Esophagus squamous epithelium (tissue), 5 donors: ENCODE results near the gene LDB3. TPM values are rescaled to one million over a fixed set of nuclear protein-coding genes. Genes with fewer than 3 reads are reported as not detected.

ENCODE experiments used
- DNase-seq: peaks from one replicate; lab custom pipeline; 2025; lab: John Stamatoyannopoulos, UW
- H3K27ac ChIP-seq, 4 donors: fragments of 200-600 bp; sonication (generic); one replicate each; pipeline ENCODE4 v1.5.1; 2016 to 2019; ENCODE audit warnings: mild to moderate bottlenecking in 1 of 4
- H3K27me3 ChIP-seq, 4 donors: fragments of 200-600 bp; sonication (generic); 1 replicate in 3 of 4; 2 replicates in 1 of 4; pipeline versions ENCODE4 v1.5.1 to v1.6.0; 2017 to 2021; ENCODE audit warnings: antibody characterized with exemption in 1 of 4
- H3K36me3 ChIP-seq, 3 donors: fragments of 200-600 bp; sonication (generic); one replicate each; pipeline ENCODE4 v1.5.1; 2016 to 2019
- H3K4me1 ChIP-seq, 3 donors: fragments of 200-600 bp; sonication (generic); one replicate each; pipeline ENCODE4 v1.5.1; 2017 to 2019
- H3K4me3 ChIP-seq, 4 donors: fragments of 200-600 bp; sonication (generic); 1 replicate in 3 of 4; 2 replicates in 1 of 4; pipeline ENCODE4 v1.5.1; 2016 to 2019; ENCODE audit warnings: mild to moderate bottlenecking in 2 of 4, moderate library complexity in 1 of 4
- H3K9me3 ChIP-seq, 3 donors: fragments of 200-600 bp; sonication (generic); one replicate each; pipeline ENCODE4 v1.5.1; 2016 to 2019
- CTCF ChIP-seq, 6 experiments: fragments of 450-650 bp in 4 of 6; fragments of 200-600 bp in 2 of 6; sonication (generic) in 2 of 6; IDR thresholded peaks; one replicate each; pipeline ENCODE4 v1.5.1; 2016 to 2019; ENCODE audit warnings: antibody characterized with exemption in 6 of 6, mild to moderate bottlenecking in 4 of 6, moderate library complexity in 4 of 6
- POLR2A ChIP-seq, 4 donors: fragments of 450-650 bp; IDR thresholded peaks; one replicate each; pipeline ENCODE4 v1.6.1; 2017; ENCODE audit warnings: antibody characterized with exemption in 4 of 4, mild to moderate bottlenecking in 4 of 4, moderate library complexity in 3 of 4
- WGBS, 2 donors: methylation state at CpG; one replicate each; pipeline ENCODE4 v1.1.5; 2018; 5-methylcytosine and 5-hydroxymethylcytosine counted together
- intact Hi-C: fragments of 100-400 bp; cut with DNase I; formaldehyde crosslinking; loops from one replicate; pipeline ENCODE4 v1.15.0; 2022
- total RNA-seq, 4 donors: library from RNA; depleted of rRNA; stranded (reverse); fragments of >200 nt; gene quantifications; one replicate each; pipeline ENCODE4 v1.1.0, GENCODE V29; 2016
- donor health status: DM: yes; HTN: yes; CAD: no.

The LDB3 gene
- total RNA-seq, 4 donors from 2014 or later = 0.09 to 3.4 (median 0.35) TPM

- WGBS, 2 donors = 89% methylated on average over 1 of the region's 12 CpGs; no CpG with 5 or more reads in 1 of the 2 donors
- Histone ChIP-seq H3K9me3 (no peaks in the 10 kb centered on the region), H3K4me1 (peaks cover 0 to 18% (median 0%) of the 10 kb centered on the region in 3 donors), H3K27me3 (peaks cover 0 to 12% (median 0%) of the 10 kb centered on the region in 4 donors), H3K4me3 (no peak overlapping the region), H3K36me3 (no peaks in the 10 kb centered on the region), H3K27ac (no peak overlapping the region)
- no peak for TF ChIP-seq CTCF (IDR thresholded peaks at IDR 0.05)
- no peak for TF ChIP-seq POLR2A (IDR thresholded peaks at IDR 0.05)
- no peak for DNase-seq
- intact Hi-C loops = no loop called here
These were observed 10.0 kb upstream of the LDB3 start for GRCh38 chr10:86658261-86658741.

GRCh38 chr10:86658751-86659150 is 9.6 kb upstream of the LDB3 start:
- H3K9me3 ChIP-seq = no peaks in the 10 kb centered on the region
- no peak for TF ChIP-seq POLR2A (IDR thresholded peaks at IDR 0.05)
- no peak for TF ChIP-seq CTCF (IDR thresholded peaks at IDR 0.05)
- no peak overlapping the region for H3K4me3 ChIP-seq
- no peaks in the 10 kb centered on the region for H3K36me3 ChIP-seq
- H3K27ac ChIP-seq = no peak overlapping the region
- no peak for DNase-seq
- H3K4me1 ChIP-seq = peaks cover 0 to 18% (median 0%) of the 10 kb centered on the region in 3 donors
- 55 to 70% methylated on average over 2 to 3 of the region's 3 CpGs for WGBS, 2 donors
- intact Hi-C loops = no loop called here
- H3K27me3 ChIP-seq = peaks cover 0 to 11% (median 0%) of the 10 kb centered on the region in 4 donors

- peaks cover 0 to 20% (median 1%) of the 10 kb centered on the region in 3 donors for H3K4me1 ChIP-seq
- no peak overlapping the region for H3K4me3 ChIP-seq
- DNase-seq = no peak
- no peaks in the 10 kb centered on the region for H3K9me3 ChIP-seq
- WGBS, 2 donors = 90 to 93% methylated on average over 10 to 17 of the region's 19 CpGs
- H3K27ac ChIP-seq = no peak overlapping the region
- intact Hi-C loops = no loop called here
- TF ChIP-seq CTCF (IDR thresholded peaks at IDR 0.05) (no peak), POLR2A (IDR thresholded peaks at IDR 0.05) (no peak)
- peaks cover 0 to 11% (median 0%) of the 10 kb centered on the region in 4 donors for H3K27me3 ChIP-seq
- H3K36me3 ChIP-seq = no peaks in the 10 kb centered on the region
These were observed 9.1 kb upstream of the LDB3 start for GRCh38 chr10:86659161-86659691.

GRCh38 chr10:86659721-86660453 is 8.4 kb upstream of the LDB3 start:
- no peak for TF ChIP-seq POLR2A (IDR thresholded peaks at IDR 0.05)
- TF ChIP-seq CTCF (IDR thresholded peaks at IDR 0.05) = no peak
- no peak overlapping the region for H3K4me3 ChIP-seq
- no peaks in the 10 kb centered on the region for H3K9me3 ChIP-seq
- peaks cover 0 to 26% (median 5%) of the 10 kb centered on the region in 3 donors for H3K4me1 ChIP-seq
- intact Hi-C loops = no loop called here
- 80 to 88% methylated on average over 1 to 9 of the region's 17 CpGs for WGBS, 2 donors
- H3K36me3 ChIP-seq = no peaks in the 10 kb centered on the region
- no peak overlapping the region for H3K27ac ChIP-seq
- peaks cover 0 to 14% (median 0%) of the 10 kb centered on the region in 4 donors for H3K27me3 ChIP-seq
- DNase-seq = no peak
